Activated B cell treated with CpG ODN at 0.5 μM for 24 hours (primary cell): ENCODE results near the gene MANBA. TPM values are rescaled to one million over a fixed set of nuclear protein-coding genes. Genes with fewer than 3 reads are reported as not detected.

Experiments used
- ATAC-seq: fragments of 200-7000 bp; cut with Tn5 transposase; one replicate; pipeline ENCODE4 v1.10.0; 2021; ENCODE audit warnings: low read depth, mild to moderate bottlenecking, moderate library complexity
- CTCF ChIA-PET: fragments of 350-600 bp; sonication (Branson Sonifier 250); formaldehyde crosslinking; loops from one replicate; lab custom pipeline; 2021; ENCODE audit warnings: antibody characterized with exemption; lab: Charles Lee
- POLR2A ChIA-PET: fragments of 350-600 bp; sonication (Branson Sonifier 250); formaldehyde crosslinking; loops from one replicate; lab custom pipeline; 2021; ENCODE audit warnings: antibody characterized with exemption; lab: Charles Lee
- DNase-seq: peaks from one replicate; pipeline ENCODE4 v3.0.0; 2022
- H3K27ac Mint-ChIP-seq: one replicate; pipeline ENCODE4 v1.8.0; 2020; ENCODE audit warnings: mixed read lengths
- H3K27me3 Mint-ChIP-seq: one replicate; pipeline ENCODE4 v1.8.0; 2021; ENCODE audit warnings: mixed read lengths
- H3K36me3 Mint-ChIP-seq: one replicate; pipeline ENCODE4 v1.8.0; 2021; ENCODE audit warnings: low read depth, mixed read lengths
- H3K4me1 Mint-ChIP-seq: one replicate; pipeline ENCODE4 v1.8.0; 2021; ENCODE audit warnings: mixed read lengths
- H3K4me3 Mint-ChIP-seq: one replicate; pipeline ENCODE4 v1.8.0; 2020; ENCODE audit warnings: mild to moderate bottlenecking, mixed read lengths
- H3K9me3 Mint-ChIP-seq: one replicate; pipeline ENCODE4 v1.8.0; 2020; ENCODE audit warnings: mixed read lengths
- CTCF ChIP-seq: fragments of 200-600 bp; IDR thresholded peaks from one replicate; pipeline ENCODE4 v1.8.0; 2022; ENCODE audit warnings: antibody characterized with exemption, mild to moderate bottlenecking
- intact Hi-C: fragments of 100-400 bp; cut with micrococcal nuclease; formaldehyde crosslinking; loops from one replicate; pipeline ENCODE4 v1.15.1; 2024
- total RNA-seq: library from RNA; stranded (reverse); gene quantifications from 2 replicates; pipeline ENCODE4 v1.2.3, GENCODE V29; 2022

Gene MANBA
- total RNA-seq, 1 donor from 2014 or later = 55.3 TPM

GRCh38 chr4:102787944-102788343, 27.2 kb upstream of the MANBA start:
- Mint-ChIP-seq H3K36me3 (peaks cover 15% of the 10 kb centered on the region), H3K4me3 (no peak overlapping the region), H3K27me3 (no peaks in the 10 kb centered on the region), H3K27ac (no peak overlapping the region), H3K9me3 (no peaks in the 10 kb centered on the region), H3K4me1 (peaks cover 5% of the 10 kb centered on the region)
- CTCF ChIA-PET = no interaction called here
- ATAC-seq (no peak), DNase-seq (no peak)
- POLR2A ChIA-PET = no interaction called here
- intact Hi-C loops = loop anchor here (2.0 kb wide), 1 partner anchor 27 kb away; the partner anchor contains the start of gene MANBA
- TF ChIP-seq CTCF = no peak

- TF ChIP-seq CTCF = no peak
- ChIA-PET POLR2A (no interaction called here), CTCF (no interaction called here)
- intact Hi-C loops = no loop called here
- no peak for ATAC-seq
- DNase-seq = no peak
- Mint-ChIP-seq H3K36me3 (peaks cover 9% of the 10 kb centered on the region), H3K27me3 (no peaks in the 10 kb centered on the region), H3K9me3 (no peaks in the 10 kb centered on the region), H3K4me1 (peaks cover 5% of the 10 kb centered on the region), H3K4me3 (no peak overlapping the region), H3K27ac (no peak overlapping the region)
Measured at GRCh38 chr4:102787096-102787881, 26.5 kb upstream of the MANBA start.

DNA sequence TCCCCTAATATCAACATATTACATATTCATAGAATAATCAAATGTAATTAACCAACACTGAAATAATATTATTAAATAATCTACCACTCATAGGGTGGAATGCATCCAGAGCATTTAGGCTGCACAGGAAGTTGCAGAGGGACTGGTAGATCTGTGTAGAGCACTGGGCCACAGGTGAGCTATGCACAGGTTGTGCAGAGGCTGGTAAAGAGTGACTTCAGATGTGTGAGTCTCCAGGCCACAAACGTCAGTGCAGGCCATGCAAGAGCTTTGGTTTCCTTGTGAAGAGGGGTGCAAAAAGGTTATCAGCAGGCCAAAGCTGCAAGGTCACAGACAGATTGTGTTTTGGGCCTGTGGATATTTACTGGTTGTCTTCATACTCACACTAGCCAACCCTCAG, 25.5 kb upstream of the MANBA start:
- ChIA-PET CTCF (interaction anchor here (1.2 kb wide), 1 partner anchor 10 kb away, joined by 3 read pairs; no protein-coding TSS in a partner anchor), POLR2A (no interaction called here)

GRCh38 chr4:102783006-102783405, 22.2 kb upstream of the MANBA start:
- H3K4me3 Mint-ChIP-seq = no peak overlapping the region
- no peaks in the 10 kb centered on the region for H3K36me3 Mint-ChIP-seq
- no peak for TF ChIP-seq CTCF
- ATAC-seq (no peak), DNase-seq (no peak)
- intact Hi-C loops = no loop called here
- no peaks in the 10 kb centered on the region for H3K27me3 Mint-ChIP-seq
- peaks cover 4% of the 10 kb centered on the region for H3K4me1 Mint-ChIP-seq
- no peaks in the 10 kb centered on the region for H3K9me3 Mint-ChIP-seq
- ChIA-PET CTCF (interaction anchor here (1.1 kb wide), 1 partner anchor 42 kb away, joined by 3 read pairs; no protein-coding TSS in a partner anchor), POLR2A (no interaction called here)
- H3K27ac Mint-ChIP-seq = no peak overlapping the region

More for the DNA sequence above, 25.5 kb upstream of the MANBA start:
- H3K4me3 Mint-ChIP-seq = no peak overlapping the region
- H3K36me3 Mint-ChIP-seq = peaks cover 2% of the 10 kb centered on the region
- DNase-seq (no peak), ATAC-seq (no peak)
- intact Hi-C loops = no loop called here
- H3K27ac Mint-ChIP-seq = no peak overlapping the region
- H3K9me3 Mint-ChIP-seq = no peaks in the 10 kb centered on the region
- H3K4me1 Mint-ChIP-seq = peaks cover 5% of the 10 kb centered on the region
- no peaks in the 10 kb centered on the region for H3K27me3 Mint-ChIP-seq
- no peak for TF ChIP-seq CTCF

DNA sequence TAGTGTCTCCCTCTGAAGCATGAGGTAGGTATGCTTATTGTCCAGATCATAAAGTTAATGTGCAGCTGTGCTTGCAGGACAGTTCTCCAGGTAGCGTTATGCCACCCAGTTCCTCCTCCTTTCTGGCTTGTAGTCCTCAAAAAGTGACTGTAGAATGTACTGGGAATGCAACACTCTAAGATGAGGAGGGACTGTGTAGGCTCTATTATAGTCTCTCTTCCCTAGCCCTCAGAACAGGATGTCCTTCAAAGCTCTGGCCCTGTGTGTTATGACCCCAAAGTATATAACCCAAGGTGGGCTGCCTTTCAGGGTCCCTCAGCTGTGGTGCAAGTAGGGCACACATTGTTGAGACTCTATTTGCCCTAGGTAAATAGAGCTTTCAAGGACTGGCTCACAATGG, 20.8 kb upstream of the MANBA start:
- H3K9me3 Mint-ChIP-seq = no peaks in the 10 kb centered on the region
- no peak overlapping the region for H3K27ac Mint-ChIP-seq
- no peak for TF ChIP-seq CTCF
- ChIA-PET POLR2A (no interaction called here), CTCF (no interaction called here)
- intact Hi-C loops = no loop called here
- H3K4me3 Mint-ChIP-seq = no peak overlapping the region
- peaks cover 4% of the 10 kb centered on the region for H3K4me1 Mint-ChIP-seq
- no peaks in the 10 kb centered on the region for H3K36me3 Mint-ChIP-seq
- ATAC-seq (no peak), DNase-seq (no peak)
- no peaks in the 10 kb centered on the region for H3K27me3 Mint-ChIP-seq
